Fibroblast of skin of right biceps (primary cell): ENCODE measurements around the gene SSBP2.
"Not testable (repeated sequence)": the region's sequence is repeated elsewhere in the genome, so short reads cannot be mapped to it uniquely, and the experiment has no call there.

Source experiments
- DNase-seq: peaks from one replicate; pipeline ENCODE4 v3.0.0-alpha.2; 2013

SSBP2 gene

DNA sequence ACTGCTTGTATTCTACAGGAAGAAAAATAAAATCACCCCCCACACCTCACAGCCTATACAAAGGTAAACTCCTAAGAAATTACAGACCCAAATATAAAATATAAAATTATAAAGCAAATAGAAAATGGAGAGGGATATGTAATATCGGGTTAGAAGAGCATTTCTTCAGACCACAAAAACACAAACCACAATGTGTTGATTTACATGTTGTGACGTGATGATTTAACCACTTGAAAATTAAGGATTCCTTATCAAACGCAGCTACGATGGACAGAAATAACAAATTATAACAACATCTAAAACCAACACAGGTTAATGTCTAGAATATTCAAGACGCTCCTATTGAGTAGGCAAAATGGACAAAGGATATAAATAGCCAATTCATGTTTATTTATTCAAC lies 26.3 kb downstream of the SSBP2 start:
- no peak for DNase-seq

DNA sequence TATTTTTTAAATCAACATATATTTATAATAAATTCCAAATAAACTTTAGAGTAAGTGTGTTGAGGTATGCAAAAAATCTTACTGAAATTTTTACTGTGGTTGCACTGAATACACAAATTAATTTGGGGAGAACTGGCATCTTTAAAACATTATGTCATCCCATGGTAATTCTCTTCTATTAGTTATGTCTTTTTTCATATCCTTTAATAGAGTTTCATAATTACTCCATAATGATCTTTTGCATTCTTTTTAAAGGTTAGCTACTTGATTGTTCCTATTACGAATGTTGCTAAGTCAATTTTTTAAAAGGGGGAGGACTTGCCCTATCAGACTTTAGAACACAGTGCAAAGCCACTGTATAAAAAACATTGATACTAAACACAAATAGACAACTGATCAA lies 26.8 kb downstream of the SSBP2 start:
- DNase-seq, result no peak

DNA sequence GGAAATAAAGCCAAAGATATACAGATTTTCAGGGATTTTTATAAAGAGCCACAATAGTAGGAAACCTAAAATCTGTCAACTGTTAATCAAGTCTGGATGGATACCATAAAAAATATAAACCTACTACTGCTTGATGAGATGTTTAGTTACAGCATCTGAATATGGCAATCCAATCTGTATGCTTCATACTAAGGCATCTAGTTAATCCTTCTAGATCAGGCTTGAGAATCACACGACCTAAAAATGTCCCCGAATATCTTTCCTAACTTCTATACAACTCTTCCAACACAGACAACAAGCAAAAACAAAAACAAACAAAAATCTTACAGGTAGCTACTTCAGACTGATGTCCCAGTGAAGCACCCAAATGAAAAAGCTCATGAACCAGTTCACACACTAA lies 29.8 kb downstream of the SSBP2 start:
- DNase-seq, result no peak

DNA sequence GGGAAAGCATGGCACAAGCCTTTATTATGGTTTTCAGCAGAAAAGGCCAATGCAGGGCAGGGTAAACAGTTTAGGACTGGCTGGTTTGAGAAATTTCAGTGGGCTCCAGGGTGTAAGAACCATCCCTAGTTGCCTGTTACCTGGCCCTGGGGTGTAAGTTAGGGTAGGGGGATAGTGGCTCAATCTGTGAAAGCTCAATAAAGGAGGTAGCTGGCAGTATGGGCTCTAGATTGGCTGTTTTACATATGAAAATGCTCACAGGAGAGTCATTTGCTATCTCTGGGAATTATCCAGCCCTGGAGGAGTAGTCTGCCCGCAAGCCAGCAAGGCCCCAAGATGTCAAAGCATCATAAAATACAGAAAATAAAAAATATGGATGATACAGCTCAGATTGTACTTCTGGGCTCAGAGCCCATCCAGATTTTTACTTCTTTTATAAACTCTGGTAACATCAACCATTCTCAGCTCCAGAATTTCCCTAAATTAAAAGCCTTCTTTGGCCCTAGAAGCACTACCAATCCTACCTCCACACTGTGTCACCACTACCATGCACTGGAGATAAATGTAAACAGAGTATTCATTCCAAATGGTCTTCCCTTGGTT lies 31.1 kb downstream of the SSBP2 start:
- DNase-seq, result no peak

DNA sequence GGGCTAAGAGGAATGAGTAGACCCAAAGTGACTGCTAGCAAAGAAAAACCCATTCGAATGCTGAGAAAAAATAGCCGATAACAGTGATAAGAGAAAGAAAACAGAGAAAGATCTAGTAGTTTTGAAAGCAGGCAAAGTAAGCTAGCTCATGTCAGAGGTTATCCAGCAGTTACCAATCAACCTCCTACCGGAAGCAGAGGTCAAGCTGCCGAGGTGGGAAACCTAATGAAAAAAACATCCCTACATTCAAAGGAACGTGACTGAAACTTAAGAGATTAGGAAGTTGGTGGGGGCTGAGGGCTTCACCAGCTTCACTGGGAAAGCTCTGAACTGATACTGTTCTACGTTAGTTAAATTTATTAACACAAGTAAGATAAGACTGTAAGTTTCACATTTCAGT lies 32.6 kb downstream of the SSBP2 start:
- DNase-seq, result no peak

DNA sequence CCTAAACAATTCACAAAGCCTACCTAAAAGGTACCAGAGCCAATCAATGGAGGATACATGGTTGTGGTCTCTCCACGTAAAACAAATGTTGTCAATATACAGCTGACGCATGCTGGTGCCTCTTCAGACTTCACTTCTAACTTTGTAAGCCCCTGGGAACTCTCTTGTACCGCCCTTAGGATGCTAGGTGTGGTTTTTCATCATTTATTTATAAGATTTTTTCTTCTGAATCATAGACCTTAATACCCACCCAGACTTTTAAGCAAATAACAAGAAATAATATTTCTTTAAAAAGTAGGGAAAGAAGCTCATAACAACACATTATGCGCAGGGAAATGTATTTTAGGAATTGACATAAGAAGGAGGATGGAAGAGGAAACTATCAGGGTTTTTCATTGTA lies 33.0 kb downstream of the SSBP2 start:
- DNase-seq, result peak; percentile 33

DNA sequence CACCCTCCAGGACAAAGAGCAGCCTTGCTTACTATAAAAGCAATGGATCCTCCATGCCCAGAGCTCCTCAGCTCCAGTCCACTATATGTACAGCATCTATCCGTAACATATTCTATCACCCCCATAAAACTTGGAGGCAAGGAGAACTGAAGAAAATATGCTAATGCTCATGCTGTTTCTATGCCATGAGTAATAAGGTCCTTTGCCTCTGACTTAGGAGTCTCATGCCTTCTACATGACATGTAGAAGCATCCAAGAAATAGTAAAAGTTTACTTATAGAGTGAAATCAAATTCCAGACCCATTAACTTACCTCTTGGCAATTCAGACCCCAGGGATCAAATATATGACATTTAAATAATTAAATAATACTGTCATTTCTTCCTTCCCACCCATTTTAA lies 33.7 kb downstream of the SSBP2 start:
- peak; percentile 56 for DNase-seq

DNA sequence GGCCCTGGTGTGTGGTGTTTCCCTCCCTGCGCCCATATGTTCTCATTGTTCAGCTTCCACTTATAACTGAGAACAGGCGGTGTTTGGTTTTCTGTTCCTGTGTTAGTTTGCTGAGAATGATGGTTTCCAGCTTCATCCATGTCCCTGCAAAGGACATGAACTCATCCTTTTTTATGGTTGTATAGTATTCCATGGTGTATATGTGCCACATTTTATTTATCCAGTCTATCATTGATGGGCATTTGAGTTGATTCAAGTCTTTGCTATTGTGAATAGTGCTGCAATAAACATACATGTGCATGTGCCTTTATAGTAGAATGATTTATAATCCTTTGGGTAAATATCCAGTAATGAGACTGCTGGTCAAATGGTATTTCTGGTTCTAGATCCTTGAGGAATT lies 36.8 kb downstream of the SSBP2 start:
- DNase-seq, result not testable (repeated sequence)

DNA sequence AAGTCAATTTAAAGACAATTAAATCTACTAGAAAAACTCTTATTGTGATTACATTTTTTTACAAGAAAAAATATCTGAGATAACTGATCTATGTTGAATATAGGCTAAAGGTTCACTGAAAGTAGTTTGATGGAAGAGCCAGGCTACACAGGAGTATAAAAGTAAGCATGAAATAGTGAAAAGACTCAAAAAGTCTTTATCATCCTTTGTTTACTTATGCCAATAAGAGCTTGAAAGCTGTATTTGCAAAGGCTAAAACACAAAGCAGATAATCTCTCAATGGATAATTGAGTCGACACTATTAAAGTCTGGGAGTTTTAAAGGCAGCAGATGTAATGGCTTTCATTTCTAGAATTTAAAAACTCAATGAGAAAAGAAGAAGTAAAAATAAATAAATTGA lies 42.0 kb downstream of the SSBP2 start:
- no peak for DNase-seq

DNA sequence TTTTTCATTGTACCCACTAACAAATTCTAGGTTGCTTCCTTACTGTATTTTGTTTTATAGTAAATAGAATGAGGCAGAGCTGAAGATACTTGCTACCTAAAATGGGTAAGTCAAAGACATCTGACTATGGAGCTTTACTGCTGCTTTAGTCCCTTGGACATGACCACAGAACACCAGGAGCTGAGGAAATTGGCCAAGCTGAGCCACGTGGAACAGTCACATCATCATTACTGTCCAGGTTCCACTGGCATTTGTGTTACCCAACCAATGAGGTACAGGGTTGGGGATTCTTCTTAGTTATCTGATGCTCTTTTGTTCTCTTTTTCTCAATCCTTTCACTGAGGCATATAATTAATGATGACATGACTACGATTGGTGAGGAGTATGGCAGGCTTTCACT lies 47.1 kb downstream of the SSBP2 start:
- no peak for DNase-seq

DNA sequence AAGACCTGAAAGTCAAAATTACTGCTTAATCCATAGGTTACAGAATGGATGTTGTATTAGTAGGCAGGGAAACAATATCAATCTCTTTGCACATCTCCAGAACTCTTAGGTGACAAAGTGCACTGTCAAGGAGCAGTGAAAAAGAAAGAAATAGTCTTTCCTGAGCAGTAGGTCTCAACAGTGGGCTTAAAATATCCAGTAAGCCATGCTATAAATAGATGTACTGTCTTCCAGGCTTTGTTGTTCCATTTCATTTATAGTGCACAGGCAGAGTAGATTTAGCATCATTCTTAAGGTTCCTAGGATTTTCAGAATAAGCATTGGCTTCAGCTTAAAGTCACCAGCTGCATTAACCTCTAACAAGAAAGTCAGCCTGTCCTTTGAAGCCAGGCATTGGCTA lies 50.7 kb downstream of the SSBP2 start:
- DNase-seq, result no peak

DNA sequence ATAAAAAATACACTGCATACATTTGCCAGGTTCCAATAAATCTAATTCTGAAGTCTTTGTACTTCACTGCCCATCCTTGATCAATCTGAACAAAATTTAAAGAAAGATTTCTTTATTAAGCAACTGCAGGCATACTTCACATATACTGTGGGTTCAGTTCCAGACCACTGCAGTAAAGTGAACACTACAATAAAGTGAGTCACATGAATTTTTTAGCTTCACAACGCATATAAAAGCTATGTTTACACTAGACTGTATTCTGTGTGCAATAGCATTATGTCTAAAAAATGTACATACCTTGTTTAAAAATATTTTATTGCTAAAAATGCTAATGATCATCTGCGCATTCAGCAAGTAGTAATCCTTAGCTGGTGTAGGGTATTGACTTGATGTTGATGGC lies 52.1 kb downstream of the SSBP2 start:
- peak; percentile 36 for DNase-seq

DNA sequence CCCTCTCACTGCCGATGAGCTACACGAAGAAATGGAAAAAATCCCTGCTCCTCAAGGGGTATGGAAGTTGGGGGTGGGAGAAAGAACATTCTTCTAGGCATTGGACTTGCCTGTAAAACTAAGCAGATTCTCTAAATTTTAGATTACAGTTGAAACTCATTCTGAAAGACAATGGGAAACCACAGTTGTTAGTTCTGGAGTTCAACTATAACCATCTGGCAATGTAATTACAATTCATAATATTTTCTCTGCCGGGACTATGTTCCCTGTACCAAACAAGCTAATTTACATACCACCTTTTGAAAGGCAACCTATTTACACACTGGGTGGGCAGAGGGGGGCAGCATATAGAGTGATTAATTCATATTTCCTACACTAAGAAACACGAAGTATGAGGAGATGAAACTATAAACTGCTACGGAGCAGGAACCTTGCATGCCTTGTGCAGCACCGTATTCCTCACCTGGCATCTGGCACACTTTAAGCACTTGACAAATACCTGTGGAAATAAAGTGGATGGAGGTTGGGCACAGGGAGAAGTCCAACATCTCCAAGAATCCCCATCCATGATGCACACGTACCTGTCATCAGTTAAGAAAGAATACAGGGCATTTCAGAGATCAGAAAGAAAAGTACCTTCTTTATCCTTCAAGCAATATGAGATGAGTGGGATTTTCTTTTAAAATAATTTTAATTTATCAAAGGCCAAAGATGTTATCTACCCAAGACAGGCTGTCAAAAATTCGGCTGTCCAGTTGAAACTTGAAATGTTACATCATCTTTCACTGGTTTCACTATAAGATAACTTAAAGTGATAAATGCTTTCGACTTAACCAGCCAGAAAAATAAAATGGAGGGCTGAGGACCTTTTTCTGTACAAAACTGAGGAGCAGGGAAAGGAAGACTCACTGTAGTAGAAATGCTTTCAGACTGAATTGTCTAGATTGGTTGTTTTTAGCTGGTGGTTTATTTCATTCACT lies 54.2 kb downstream of the SSBP2 start:
- DNase-seq, result no peak

DNA sequence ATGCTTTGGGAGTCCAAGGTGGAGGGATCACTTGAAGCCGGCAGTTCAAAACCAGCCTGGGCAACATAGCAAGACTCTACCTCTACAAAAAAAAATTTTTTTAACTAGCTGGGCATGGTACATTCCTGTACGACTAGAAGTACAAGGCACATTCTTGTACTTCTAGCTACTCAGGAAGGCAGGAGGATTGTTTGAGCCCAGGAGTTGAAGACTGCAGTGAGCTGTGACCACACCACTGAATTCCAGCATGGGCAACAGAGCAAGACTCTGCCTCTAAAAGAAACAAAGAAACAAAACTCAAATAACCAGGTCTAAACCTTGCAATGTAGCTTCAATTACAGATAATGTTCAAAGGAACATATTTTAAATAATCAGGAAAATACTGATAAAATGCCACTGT lies 56.2 kb downstream of the SSBP2 start:
- no peak for DNase-seq

DNA sequence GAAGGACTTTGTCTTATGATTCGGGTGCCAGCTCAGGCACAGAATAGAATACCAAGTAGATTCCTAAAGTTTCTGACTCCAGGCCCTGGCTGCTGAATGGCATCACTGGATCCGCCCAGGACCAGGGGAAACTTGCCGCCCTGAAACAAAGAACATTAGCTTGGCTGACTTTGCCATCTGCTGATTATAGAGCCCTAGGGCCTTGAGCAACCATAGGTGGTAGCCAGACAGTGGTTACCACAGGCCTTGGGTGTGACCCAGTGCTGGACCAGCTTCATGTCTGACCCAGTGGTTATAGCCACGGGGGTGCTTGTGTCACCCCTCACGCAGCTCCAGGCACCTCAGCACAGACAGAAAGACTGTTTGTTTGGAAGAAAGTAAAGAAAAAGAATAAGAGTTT lies 62.7 kb downstream of the SSBP2 start:
- DNase-seq, result no peak

DNA sequence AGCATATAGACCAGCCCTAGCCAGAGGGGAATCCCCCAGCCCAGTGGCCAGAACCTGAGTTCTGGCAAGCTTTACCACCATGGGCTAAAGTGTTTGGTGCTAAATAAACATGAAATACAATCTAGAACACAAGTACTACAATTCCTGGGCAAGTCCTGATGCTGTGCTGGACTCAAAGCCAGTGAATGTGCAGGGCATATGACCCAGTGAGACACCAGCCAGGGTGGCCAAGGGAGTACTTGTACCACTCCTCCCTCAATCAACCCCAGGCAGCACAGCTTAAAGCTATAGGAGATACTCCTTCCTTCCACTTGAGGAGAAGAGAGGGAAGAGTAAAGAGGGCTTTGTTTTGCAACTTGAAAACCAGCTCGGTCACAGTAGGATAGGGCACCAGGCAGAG lies 63.6 kb downstream of the SSBP2 start:
- DNase-seq, result no peak

DNA sequence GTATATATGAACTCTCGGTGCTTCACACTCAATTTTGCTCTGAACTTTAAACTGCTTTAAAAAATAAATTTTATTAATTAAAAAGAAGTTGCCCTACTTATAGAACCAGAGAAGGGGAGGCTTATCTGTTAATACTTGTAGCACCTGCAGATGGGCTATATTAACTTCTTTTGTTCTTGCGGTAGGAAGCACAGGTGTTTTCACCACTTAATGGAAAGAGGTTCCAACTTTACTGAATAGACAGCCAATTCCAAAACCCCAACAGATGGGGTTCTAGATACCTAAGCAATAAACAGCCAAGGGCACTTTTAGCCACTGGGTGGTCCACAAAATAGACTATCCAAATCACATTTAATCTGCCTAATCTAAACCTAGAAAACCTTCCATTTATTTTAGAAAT lies 65.4 kb downstream of the SSBP2 start:
- DNase-seq, result no peak

DNA sequence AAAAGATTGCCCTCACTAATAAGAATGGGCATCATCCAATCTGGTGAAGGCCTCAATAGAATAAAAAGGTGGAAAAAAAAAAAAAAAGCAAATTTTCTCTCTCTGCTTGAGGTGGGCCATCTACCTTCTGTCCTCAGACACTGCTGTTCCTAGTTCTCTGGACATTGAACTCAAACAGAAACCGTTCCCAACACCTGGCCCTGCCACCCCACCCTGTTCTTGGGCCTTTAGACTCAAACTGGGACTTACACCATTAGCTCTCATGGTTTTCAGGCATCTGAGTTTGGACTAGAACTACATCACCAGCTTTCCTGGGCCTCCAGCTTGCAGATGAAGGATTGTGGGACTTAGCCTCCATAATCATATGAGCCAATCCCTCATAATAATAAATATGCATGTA lies 71.0 kb downstream of the SSBP2 start:
- DNase-seq, result no peak

DNA sequence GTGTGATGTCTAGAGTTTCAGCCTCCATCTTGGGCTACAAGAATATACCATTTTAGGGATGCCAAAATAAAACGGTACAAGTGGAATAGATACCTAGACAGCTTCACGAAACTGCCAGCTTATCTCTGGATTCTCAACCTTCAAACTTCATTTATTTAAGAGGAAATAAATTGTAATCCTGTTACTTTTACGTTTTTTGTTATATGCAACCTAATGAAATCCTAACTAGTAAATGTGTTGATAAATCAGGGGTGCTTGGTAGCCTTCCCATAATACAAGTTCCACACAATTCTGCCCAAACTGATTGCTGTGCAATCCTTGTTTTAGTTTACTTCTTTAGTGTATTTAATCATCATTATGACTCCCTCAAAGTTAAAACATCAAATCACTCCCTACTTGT lies 75.5 kb downstream of the SSBP2 start:
- DNase-seq, result no peak

DNA sequence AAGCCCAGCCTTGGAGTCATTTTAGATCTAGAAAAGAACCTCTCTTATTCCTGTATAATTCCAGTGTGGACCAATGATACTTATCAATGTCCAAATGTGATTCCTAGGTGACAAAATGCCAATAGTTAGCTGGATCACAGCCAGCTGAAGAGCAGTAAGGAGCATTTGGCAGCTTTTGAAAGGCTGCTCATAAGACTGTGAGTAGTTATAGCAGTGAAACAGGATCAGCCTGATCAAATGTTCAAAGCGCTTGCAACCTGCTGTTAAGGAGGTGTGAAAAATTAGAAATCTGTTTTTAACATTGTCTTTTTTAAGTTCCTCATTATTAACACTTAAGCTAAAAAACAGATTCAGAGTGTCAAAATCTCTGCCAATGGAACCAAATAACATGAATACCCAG lies 85.1 kb downstream of the SSBP2 start:
- no peak for DNase-seq

DNA sequence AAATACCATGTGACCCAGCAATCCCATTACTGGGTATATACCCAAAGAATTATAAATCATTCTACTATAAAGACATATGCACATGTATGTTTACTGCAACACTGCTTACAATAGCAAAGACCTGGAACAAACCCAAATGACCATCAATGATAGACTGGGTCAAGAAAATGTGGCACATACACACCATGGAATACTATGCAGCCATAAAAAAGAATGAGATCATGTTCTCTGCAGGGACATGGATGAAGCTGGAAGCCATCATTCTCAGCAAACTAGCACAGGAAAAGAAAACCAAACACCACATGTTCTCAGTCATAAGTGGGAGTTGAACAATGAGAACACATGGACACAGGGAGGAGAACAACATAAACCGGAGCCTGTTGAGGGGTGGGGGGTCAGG lies 90.3 kb downstream of the SSBP2 start:
- not testable (repeated sequence) for DNase-seq

DNA sequence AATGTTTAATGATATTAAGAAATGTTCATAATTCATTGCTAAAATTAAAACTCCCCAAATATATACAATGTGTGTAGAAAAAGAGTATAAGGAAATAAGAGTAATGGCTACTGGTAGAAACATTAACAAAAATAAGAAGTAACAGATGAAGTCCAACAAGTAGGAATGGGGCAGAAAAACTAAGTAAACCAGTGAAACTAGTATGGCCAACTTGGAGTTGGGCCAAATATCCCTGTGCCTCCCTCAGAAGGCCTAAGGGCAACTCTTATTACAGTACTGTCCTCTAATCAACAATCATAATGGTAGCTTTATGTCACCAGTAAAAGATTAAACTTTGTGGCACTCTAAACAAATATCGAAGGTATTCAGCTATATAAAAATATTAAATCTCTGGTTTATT lies 93.5 kb downstream of the SSBP2 start:
- no peak for DNase-seq

DNA sequence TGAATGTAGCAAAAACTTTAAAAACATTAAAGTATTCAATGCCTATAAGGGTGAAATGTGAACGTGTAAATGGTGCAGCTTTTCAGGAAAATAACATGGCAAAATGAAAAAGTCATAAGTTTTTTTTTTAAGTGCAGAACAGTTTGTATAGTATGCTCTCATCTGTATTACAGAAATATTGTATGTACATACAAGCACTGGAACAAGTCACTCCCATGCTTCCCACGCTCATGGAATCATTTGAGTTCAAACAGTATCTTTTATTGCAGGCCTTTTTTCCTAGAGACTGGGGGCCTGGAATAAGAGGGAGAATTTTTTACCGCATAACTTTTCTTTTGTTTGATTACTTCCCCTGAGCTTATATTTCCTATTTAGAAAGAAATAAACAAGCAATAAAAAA lies 94.1 kb downstream of the SSBP2 start:
- no peak for DNase-seq

DNA sequence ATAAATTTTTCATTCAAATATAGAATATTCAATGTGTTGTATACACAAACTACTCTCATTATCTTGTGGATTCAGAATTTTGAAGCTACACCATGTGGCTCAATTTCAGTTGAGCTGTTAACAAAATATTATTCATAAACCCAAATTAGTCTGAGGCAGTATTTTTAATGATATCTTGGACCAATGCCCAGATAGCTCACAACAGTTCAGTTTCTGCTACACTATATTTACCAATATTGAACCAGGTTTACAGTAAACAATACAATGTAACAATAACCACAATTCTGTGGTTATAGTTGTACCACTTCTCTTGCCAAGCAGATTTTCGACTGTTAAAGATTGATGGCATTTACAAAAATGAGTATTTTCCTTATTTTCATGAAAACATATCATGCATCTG lies 99.9 kb downstream of the SSBP2 start:
- no peak for DNase-seq
